ENCODE data around the gene SDHAF3.

DNA sequence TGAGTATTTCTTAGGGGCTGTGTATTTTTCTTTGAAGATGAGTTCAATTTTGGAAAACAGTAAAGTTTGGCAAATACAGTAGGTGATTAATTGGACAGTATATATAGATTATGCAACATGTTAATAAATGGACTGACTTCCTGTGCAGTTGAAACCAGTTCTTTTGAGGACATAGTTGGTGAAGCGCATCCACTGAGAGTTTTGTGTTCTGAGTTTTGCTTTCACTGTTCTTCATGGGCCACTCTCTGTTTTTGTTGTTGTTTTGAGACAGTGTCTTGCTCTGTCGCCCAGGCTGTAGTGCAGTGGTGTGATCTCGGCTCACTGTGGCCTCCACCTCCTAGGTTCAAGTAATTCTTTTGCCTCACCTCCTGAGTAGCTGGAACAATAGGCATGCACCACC is 109.0 kb downstream of the SDHAF3 start:
- TF ChIP-seq GATA3 (IDR thresholded peaks at IDR 0.05; ENCODE audit: low read depth, low read length) (no peak), GATA2 (IDR thresholded peaks at IDR 0.05; ENCODE audit: low read depth, low read length) (no peak)

All from SH-SY5Y (cell line).